RPMI8226 (cell line): Measurements from ENCODE around the gene QPRT.
"Not testable (repeated sequence)": the region's sequence is repeated elsewhere in the genome, so short reads cannot be mapped to it uniquely, and the experiment has no call there.

ENCODE experiments used
- DNase-seq: peaks from one replicate; pipeline ENCODE4 v3.0.0-alpha.2; 2015

Gene QPRT

DNA sequence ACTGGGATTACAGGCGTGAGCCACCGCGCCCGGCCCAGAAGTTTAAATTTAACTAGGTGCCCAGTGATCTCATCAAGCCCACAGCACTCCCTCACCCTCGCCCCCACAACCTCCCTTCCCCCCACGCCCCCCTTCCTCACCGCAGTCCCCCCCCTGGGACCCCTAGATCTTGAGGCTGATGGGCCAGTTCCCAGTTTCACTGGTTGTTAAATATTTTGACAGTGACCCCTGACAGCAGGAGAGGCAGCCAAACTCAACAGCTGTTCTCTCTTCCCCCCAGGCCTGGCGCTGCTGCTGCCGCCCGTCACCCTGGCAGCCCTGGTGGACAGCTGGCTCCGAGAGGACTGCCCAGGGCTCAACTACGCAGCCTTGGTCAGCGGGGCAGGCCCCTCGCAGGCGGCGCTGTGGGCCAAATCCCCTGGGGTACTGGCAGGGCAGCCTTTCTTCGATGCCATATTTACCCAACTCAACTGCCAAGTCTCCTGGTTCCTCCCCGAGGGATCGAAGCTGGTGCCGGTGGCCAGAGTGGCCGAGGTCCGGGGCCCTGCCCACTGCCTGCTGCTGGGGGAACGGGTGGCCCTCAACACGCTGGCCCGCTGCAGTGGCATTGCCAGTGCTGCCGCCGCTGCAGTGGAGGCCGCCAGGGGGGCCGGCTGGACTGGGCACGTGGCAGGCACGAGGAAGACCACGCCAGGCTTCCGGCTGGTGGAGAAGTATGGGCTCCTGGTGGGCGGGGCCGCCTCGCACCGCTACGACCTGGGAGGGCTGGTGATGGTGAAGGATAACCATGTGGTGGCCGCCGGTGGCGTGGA, 15.6 kb downstream of the QPRT start:
- no peak for DNase-seq

DNA sequence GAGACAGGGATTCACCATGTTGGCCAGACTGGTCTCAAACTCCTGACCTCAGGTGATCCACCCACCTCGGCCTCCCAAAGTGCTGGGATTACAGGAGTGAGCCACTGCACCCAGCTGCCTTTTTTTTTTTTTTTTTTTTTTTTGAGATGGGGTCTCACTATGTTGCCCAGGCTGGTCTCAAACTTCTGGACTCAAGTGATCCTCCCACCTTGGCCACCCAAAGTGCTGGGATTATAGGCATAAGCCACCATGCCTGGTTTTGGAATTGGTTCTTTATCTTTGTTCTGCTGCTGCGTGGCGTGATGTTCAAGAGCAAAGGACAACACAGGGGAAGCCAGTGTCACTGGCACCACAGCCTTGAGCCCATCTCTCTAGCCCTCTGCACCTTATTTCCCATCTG, 16.7 kb downstream of the QPRT start:
- DNase-seq: not testable (repeated sequence)

- DNase-seq: no peak
Observed at GRCh38 chr16:29696881-29697331, 17.9 kb downstream of the QPRT start.

DNA sequence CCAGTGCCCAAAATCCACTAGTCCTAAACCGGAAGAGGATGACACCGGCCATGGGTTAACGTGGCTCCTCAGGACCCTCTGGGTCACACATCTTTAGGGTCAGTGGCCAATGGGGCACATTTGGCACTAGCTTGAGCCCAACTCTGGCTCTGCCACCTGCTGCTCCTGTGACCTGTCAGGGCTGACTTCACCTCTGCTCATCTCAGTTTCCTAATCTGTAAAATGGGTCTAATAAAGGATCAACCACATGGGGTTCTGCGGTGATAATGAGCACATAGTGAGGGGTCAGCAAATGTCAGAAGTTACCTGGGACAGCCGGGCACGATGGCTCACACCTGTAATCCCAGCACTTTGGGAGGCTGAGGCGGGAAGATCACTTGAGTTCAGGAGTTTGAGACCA, 18.4 kb downstream of the QPRT start:
- no peak for DNase-seq

GRCh38 chr16:29698042-29698441, 19.1 kb downstream of the QPRT start:
- DNase-seq: no peak

DNA sequence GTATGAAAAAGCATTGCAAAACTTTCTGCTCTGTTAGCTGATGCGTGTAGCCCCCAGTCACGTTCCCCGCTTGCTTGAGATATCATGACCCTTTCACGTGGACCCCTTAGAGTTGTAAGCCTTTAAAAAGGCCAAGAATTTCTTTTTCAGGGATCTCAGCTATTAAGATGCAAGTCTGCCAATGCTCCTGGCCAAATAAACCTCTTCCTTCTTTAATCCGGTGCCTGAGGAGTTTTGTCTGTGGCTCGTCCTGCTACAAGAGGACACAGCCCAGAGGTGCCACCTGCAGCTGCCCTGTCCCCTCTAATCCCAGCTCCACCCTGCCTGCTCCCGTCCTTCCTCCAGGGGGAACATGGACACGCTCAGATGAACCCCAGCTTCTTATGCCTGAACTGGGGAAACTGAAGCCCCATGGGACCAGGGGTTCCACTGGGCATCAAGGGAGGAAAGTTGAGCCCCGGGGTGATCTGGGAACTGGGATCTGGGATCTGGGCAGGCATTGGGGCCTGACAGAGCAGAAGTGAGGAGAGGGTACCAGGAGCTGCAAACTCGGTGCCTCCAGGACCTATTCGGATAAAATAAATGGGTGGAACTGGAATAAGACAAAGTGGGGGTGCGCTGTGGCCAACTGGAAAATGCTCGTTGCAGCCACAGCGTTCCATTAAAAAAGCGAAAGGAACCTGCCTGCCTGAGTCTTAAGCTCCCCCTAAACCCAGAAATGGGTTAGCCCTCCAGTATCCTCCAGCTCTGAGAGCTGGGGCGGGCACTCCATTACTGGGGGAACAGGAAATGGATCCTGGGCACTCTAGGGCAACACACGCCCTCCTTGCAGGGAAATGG, 19.7 kb downstream of the QPRT start:
- DNase-seq: no peak

DNA sequence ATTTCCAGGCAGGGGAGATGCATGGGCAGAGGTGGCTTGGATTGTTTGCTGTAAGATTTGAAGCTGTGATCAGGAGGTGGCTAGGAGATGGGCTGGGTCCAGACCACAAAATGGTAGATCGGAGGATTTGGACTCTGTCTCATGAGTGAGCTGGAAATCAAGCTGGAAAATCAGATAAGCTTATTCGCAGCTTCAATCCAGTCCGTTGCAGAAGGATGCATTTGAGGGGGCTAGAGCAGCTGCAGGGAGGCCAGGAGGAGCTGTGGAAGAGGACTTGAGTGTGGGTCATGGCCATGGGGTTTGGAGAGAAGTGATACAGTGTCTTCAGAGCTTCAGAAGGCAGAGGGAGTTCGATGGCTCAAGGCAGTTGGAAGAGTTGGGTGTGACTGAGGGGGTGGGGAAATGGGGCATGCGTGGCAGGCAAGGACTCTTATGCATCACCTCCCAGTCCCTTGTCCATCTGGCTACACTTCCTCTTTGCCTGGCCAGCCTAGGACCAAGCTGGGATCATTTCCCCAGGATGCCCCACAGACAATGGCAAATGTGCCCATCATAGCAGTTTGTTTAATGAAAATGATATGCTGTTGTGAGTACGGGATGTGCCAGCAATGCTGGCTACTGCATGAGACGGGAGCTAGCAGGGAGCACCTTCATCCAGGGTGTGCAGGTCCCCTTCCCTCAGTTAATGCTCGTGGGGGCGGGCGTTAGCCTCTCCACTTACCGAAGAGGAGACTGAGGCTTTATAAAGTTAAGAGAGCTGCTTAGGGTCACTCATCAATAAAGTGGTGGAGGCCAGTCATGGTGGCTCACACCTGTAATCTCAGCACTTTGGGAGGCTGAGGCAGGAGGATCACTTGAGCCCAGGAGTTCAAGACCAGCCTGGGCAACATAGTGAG, 20.6 kb downstream of the QPRT start:
- no peak for DNase-seq

GRCh38 chr16:29700253-29700987, 21.4 kb downstream of the QPRT start:
- peak; percentile 79 for DNase-seq

DNA sequence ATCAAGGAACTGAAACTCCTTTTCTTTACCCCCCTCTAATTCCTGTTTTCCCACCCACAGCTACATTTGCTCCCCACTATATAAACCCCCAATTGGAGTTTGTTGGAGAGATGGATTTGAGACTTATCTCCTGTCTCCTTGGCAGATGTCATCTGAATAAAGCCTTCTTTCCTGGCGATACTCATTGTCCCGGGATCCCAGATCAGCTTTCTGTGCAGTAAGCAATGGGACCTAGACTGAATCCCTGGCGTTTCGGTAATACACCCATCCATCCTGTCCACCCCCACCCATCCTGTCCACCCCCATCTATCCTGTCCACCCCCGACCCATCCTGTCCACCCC, 22.2 kb downstream of the QPRT start:
- no peak for DNase-seq

DNA sequence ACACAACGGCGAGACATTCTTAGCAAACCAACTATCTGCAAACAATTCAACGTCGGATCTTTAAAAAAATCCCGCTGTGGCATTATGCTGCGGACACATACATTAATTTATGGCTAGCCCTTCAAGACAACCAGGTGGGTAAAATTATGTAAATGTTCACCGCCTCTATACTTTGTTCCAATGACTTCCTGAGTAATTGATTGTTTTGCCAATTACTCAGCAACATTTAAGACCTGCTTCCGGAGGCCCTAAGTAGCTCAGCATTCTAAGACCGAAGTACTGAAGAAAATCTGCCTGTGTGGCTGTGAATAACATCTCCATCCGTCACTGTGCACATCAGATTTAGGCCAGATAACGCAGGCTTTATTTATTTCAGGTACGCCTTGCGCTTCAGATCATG, 23.3 kb downstream of the QPRT start:
- no peak for DNase-seq

DNA sequence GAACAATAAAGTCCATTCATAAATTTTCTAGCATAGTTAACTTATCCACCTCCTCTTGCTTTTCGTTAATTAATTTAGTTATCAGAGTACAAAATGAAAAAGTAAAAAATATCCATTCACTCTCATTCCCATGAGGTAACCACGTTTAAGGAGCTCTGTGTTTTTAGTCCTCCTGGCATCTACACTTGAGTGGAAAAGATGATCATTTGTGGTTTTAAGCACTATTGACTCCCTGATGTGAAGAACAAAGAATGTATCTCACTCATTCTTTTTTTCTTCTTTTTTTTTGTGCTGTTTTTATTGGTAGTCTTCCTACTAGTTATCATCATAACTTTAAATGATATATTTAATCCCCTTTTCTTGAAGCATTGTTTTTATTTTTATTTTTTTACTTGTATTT, 26.1 kb downstream of the QPRT start:
- DNase-seq: no peak

GRCh38 chr16:29707160-29707559, 28.2 kb downstream of the QPRT start:
- DNase-seq: not testable (repeated sequence)

DNA sequence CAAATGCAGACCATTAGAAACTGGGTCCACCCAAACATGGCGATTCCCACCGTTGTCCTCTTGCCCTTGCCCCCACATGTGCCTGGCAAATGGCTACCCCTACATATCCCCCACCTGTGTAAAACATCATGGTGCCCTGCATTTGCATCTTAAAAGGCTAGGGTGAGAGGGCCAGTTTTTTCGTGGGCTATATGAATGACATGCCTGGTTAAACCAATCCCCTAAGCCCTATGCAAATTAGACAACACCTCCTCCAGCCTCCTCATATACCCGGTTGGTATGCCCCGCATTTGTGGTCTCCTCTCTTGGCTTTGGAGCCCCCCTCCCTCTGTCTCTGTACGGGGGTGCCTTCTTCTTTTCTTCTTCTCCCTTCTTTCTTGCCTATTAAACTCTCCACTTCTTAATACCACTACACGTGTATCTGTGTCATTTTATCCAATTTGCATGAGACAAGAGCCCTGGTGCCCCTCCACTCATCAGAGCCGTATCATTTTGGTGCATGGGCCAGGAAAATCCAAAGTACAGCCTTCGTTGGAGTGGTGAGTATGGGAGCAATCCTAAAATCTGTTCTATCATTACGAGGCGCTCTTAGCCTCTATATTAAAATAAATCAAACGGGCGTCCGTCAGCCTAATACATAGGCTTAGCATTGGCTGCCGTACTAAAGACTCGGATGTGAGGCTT, 30.1 kb downstream of the QPRT start:
- no peak for DNase-seq

DNA sequence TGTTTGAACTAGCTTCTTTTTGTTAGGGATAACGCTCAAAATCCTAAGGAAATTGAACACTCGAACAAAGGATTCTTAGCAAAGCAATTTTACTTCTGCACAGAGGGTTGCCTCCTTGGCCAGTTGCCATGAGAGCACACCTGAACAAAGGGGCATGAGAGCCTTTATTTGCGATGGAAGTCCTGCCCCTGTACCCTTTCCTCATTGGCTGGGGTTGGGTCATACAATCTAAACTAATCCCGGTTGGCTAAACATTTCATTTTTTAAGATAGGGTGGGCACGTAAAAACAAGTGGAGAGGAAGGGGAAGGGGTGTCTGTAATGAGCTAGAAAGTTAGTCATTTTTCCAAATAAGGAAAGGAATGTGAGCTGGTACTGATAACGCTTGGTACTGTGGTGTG, 30.7 kb downstream of the QPRT start:
- not testable (repeated sequence) for DNase-seq

- peak; percentile 80 for DNase-seq
Observed at GRCh38 chr16:29710227-29711219, 31.5 kb downstream of the QPRT start.

DNA sequence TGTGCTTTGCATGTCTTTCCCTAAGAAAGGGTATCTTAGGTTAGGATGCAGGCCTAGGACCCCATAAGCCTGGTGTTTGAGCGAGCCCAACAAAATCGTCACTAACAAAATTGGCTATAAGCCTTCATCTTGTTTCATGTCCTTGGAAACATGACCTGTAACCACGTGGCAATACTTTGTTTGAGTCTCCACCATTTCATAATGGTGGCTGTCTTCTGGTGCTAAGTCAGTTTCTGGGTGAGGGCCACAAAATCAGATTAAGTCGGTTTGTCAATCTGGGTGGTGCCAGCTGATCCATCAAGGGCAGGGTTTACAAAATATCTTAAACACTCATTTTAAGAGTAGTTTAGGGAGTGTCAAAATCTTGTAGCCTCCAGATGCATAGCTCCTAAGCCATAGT, 33.8 kb downstream of the QPRT start:
- DNase-seq: no peak

- no peak for DNase-seq
Observed at GRCh38 chr16:29714396-29714795, 35.4 kb downstream of the QPRT start.

DNA sequence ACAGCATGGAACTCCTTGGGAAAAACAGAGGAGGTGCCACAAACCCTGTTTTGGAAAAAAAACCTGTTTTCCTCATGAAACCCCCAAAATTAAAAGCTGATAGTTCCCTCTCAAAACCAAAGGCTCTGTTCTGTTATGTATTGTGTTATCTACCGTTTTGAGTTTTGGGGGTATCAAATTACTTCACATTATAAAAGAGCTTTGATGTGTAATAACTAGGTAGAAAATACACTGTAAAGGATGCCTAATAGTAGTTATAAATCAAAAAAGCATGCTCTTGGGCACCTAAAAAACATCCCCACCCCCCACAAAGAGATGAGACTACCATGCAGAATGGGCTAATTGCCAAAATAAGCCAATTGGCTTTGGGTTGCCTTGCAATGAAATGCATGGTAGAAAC, 36.0 kb downstream of the QPRT start:
- DNase-seq: no peak

- DNase-seq: no peak
Observed at GRCh38 chr16:29717113-29717512, 38.1 kb downstream of the QPRT start.

GRCh38 chr16:29719063-29719462, 40.1 kb downstream of the QPRT start:
- no peak for DNase-seq

DNA sequence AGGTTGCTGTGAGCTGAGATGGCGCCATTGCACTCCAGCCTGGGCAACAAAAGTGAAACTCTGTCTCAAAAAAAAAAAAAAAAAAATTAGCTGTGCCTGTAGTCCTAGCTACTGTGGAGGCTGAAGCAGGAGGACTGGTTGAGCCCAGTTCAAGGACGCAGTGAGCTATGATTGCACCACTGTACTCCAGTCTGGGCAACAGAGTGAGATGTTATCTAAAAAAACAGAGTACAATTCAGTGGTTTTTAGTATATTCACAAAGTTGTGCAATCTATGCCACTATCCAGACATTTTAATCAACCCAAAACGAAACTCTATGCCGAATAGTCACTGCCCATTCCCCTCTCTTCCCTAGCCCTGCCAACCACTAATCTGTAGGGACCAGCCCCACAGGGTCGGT, 41.7 kb downstream of the QPRT start:
- no peak for DNase-seq
